Right ventricle myocardium superior (tissue), 1 donor: ENCODE measurements around the gene MYZAP. TPM values are rescaled to one million over a fixed set of nuclear protein-coding genes. Genes with fewer than 3 reads are reported as not detected.

Experiments
- ATAC-seq: fragments of 200-7000 bp; cut with Tn5 transposase; one replicate; pipeline ENCODE4 v1.9.1; 2020; ENCODE audit warnings: mild to moderate bottlenecking; ENCODE audit not compliant: poor library complexity
- DNase-seq: peaks from one replicate; pipeline ENCODE4 v3.0.0-alpha.2; 2020
- intact Hi-C: fragments of 100-400 bp; cut with DNase I; formaldehyde crosslinking; loops from one replicate; pipeline ENCODE4 v1.11.2; 2022
- total RNA-seq: library from RNA; stranded (reverse); fragmentation: NEBNext Ultra II Directional; extraction: Animal tissue kit (Norgen Biotek cat#: 25700); gene quantifications from one replicate; pipeline ENCODE4 v1.2.1, GENCODE V29; 2021
- donor health status: DM: no; HTN: yes; CAD: no; lungs with severe emphysema.

The MYZAP gene
- total RNA-seq, 1 donor from 2014 or later: 966 TPM

DNA sequence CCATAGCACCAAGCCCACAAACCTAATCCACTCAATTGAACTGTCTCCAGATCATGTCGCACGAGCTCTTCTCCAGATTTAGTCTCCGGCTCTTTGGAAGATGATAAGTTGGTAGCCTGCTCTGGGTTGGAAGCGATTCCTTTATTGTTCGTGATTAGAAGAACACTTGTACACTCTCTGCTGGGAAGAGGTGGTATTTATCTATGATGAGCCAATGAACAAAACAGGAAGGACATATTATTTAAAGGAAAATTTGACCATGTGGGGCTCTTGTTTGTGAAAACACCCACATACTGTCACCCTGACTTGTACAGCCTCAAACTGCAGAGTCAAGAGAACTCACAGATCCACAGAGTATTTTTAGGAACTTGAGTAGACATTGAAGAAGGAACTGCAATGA lies 54.4 kb downstream of the MYZAP start:
- ATAC-seq: peak; percentile 58
- intact Hi-C loops: no loop called here

DNA sequence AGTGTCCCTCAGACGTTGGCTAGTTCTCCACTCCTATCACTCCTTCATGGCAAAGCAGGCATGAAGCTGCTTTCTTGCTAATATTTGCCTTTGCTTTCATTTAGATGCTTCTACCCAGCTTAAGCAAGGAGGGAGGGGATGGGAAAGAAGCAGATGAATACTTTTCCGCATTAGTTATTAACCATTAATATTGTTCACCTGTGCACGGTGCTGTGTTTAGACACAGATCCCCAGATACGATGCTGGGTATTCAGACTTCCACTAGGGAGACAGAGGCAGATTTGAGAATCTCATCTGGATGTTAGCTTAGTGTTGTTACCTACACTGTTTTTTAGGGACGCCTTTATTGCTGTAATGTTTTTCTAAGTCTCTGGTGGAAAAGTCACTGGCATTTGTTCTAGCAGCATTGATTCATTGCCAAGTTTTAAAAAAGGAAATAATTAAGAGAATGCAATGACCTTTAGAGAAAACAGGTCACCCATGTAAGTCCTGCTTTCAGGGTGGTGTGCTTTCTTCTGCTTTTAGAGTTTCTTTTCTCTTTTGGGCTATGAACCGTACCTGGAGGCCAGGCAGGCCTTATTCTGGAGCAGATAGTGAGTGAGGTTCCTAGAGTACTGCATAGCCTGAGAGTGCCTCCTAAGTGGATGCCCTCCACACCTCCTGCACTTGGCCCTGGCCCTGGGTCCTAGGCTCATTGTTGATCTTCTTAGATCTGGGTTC lies 55.5 kb downstream of the MYZAP start:
- intact Hi-C loops: no loop called here
- peak; percentile 19 for ATAC-seq
- no peak for DNase-seq

More for the DNA sequence above, 54.4 kb downstream of the MYZAP start:
- no peak for DNase-seq

DNA sequence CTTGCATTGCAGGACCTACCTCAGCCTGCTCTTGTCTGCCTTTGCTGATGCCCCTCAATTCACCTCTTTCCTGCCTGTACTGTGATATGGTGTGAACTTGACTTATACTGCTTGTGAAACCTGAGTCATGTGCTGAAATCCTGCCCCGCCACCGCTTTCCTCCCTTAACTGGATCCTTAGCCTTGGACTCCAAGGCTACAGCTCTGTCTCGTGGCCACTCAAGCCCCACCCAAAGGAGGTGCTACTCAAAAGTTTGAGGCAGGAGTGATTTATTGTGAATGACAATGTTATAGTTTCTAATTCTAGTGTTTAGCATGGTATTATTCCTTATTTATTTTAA lies 56.1 kb downstream of the MYZAP start:
- ATAC-seq: peak; percentile 47
- DNase-seq: no peak
- intact Hi-C loops: no loop called here

DNA sequence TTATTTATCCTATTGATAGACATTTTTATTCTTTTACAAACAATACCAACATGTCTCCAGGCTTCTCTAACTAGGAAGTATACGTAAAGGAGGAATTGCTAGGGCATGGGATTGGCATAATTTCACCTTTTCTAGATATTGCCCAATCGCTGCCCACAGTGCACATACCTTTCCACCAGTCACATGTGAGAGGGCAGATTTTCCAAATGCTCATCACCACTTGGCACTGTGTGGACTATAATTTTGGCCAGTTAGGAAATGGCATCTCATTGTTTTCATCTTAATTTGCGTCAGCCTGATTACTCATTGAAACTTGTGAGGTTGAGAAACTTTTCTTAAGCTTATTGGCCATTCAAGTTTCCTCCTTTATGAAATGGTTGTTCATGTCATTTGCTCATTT lies 57.4 kb downstream of the MYZAP start:
- DNase-seq: no peak

DNA sequence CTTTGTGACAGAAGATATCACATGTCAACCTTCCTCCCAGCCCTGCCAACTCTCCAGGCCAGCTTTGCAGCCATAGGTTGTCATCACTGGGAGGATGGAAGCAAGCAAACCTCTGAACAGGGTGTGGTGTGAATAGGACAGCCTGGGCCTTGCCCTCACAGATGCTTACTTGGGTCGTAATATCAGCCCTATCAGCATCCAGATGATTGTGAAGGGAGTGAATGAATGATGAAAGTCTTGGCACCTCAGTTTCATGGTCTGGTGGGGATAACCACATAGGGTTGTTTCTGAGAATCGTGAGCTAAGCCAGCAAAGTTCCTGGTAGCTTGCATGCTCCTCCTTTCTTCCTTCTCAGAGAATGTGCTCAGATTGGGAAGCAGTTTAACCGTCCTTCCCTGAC lies 59.7 kb downstream of the MYZAP start:
- intact Hi-C loops: no loop called here
- ATAC-seq (peak; percentile 37), DNase-seq (peak; percentile 52)

More for the DNA sequence above, 57.4 kb downstream of the MYZAP start:
- intact Hi-C loops: no loop called here
- ATAC-seq: peak; percentile 16

DNA sequence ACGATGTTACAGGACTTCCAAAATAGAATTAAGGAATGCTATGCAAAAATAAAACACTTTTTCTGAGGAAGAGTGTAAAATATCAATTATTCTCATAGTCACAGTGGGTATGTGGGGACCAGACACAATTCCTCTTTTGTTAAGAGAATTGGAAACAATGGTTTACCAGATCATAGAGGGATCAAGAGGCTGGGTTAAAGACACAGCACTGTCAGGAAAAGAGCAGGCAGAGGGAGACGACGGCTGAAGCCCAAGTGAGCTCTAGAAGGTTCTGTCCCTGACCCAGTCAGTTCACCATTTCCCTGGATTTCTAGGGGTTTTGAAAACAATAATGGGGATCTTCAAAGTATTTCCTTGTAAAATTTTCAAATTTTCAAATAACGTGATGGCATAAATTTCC lies 60.8 kb downstream of the MYZAP start:
- ATAC-seq: no peak
- intact Hi-C loops: no loop called here
- DNase-seq: no peak

DNA sequence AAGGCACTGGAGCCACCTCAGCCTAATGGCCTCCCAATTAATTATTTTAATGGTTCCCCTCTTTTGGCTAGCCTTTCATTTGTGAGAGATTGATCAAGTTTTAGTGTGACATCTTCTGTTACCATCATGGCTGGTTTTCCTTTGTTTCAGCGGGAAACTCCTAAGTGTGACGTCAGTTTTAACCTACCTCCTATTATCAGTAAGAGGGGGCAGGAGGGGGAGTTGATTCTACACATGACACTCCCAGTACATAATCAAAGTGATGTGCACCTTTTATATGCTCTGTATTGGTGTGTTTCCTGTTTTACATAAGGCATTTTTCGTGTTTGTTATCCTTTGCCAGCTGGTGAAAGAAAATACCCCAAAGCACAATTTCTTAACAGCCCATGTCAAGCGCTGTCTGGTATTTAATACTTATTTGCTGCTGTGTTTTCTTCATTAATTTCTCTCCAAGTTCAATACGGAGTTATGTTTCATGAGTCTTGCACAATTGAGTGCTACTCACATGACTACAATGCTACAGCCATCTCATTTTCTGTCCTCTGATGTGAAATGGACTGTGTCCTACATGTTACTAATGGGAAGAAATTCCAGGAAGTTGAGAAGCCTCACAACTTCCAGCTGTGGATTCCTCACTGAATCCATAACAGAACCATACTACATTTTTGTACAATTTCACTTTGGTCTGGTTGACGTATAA lies 62.6 kb downstream of the MYZAP start:
- ATAC-seq (peak; percentile 20), DNase-seq (no peak)
- intact Hi-C loops: no loop called here

DNA sequence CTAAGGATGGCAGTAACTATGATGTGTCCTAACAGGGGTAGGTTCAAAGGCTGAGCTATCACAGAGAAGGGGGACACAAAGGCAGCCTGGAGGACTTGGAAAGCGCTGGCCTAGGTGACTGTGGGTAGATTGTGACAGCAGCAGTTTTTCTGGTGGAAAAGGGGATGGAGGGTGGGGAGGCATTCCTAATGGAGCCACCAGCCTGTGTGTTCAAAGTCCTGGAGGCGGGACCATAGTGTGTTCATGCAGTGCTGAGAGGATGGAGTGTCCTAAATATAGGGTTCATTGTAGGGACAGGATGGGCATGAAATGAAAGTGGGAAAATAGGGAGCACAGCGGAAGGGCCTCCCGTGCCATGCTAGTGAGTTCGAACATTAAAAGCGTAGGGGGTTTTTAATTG lies 63.3 kb downstream of the MYZAP start:
- DNase-seq (no peak), ATAC-seq (peak; percentile 23)
- intact Hi-C loops: no loop called here

DNA sequence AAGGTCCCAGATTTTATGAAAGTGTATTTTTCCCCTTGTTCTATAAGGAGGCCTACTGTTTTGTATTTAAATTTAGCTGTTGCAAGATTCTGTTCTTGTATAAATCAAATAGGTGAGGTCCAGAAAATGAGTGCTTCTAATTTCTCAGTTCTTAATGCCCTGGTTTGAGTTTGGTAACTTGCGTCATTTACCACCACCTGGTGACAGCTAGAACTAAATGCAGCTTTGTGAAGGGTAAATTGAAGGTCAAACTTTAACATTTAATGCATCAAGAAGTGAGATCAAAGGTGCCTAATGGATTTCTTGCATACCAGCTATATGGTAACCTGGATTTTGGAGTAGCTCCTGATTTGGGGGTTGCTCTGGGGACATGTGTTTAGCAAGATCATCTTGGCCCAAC lies 64.1 kb downstream of the MYZAP start:
- DNase-seq (no peak), ATAC-seq (no peak)
- intact Hi-C loops: no loop called here

DNA sequence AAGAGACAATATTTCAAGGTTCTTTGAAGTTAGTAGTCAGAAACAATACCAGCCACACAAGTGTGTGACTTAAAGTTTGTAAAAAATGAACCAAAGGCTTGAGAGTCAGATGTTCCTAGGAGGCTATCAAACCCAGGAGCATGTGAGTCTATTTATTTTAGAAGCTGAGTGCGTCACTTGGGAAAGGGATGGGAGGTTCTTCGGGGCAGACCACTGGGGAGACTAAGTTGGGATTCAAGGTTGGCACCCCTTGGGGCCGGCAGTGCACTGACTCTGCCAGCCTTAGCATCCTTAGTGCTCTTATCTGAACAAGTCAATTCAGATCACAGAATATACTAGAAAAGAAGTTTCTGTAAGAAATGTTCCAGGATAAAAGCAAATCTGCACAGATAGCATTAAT lies 64.7 kb downstream of the MYZAP start:
- intact Hi-C loops: no loop called here
- ATAC-seq (no peak), DNase-seq (no peak)

DNA sequence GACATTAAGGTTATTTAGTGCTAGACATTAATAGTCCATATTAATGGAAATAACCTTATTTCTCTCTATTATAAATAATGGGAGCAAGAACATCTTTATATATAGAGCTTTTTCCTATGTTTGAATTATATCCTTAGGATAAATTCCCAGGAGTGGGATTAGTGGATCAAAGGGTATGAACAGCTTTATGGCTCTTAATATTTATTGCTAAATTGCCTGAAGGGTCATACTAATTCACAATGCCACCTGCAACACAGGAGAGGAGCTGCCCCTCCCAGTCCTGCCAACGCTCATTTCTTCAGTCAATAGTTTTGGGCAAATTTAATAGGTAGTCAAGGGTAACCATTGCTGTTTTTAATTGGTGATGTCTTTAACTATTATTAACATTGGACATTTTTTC lies 65.9 kb downstream of the MYZAP start:
- ATAC-seq (no peak), DNase-seq (no peak)
- intact Hi-C loops: no loop called here

DNA sequence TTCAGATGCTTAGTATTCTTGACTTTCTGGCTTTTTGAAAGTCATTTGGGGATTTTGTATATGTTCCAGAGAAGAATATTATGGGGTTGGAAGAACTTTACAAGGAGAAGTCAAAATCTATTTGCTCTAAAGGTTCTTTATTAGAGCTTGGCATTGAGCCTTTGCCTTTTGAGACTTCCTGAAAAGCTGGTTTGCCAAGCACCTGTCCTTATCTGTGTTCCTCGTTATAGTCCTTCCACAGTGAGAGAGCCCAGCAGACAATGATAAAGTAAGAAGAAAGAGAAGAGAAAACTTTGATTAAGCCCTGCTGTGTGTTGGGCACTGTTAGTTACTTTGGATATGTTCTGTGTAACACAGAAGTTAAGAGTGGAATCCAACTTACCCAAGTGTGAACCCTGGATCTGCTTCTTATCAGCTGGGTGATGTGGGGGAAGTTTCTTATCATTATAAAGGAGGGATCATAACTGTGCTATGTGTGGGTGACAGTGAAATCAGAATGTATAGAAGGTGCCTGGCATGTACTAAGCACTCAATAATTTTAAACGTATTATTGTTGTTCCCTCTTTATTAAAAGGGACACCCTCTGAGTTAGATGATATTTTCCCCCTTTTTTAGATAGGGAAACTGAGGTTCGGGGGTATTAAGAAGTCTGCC lies 70.5 kb downstream of the MYZAP start:
- intact Hi-C loops: loop anchor here (10.0 kb wide), 1 partner anchor 203 kb away; no protein-coding TSS in a partner anchor
- DNase-seq (no peak), ATAC-seq (no peak)

DNA sequence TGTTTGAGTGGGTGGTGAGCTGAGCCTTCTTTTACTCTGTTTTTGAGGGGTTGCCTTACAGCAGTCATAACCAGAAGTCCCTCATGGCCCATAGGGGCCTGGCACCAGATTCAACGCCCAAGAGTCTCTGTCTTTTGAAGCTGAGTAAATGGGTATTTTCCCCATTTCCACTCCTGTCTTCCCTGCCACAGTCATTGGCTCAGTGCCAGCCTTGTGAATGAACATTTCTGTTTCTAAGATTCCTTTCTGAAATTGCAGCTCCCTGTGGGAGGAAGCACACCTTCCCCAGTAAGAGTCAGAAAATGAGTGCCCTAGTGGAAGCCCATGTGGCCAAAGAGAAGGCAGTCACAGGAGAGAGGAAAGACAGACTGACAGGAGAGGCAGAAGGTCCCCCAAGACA lies 71.1 kb downstream of the MYZAP start:
- ATAC-seq (no peak), DNase-seq (no peak)
- intact Hi-C loops: loop anchor here (10.0 kb wide), 1 partner anchor 202 kb away; no protein-coding TSS in a partner anchor

DNA sequence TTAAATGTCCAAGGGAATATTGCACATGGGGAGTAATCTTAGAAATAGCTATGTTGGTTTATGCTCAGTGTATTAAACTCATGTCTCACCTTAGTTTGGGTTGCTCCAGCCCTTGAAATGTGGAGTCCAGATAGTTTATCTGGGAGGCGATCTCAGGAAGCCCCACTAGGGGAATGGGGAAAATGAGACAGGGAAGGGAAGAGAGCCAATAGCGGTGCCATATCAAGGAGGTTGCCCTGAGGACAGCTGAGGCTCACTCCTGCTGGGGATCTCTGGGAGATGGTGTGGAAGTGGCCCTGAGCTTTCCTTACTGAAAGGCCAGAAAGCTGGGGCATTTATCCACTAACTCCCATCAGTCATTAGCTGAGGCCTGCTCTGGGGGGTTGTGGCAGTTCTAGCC lies 71.6 kb downstream of the MYZAP start:
- ATAC-seq (no peak), DNase-seq (no peak)
- intact Hi-C loops: loop anchor here (10.0 kb wide), 1 partner anchor 202 kb away; no protein-coding TSS in a partner anchor

DNA sequence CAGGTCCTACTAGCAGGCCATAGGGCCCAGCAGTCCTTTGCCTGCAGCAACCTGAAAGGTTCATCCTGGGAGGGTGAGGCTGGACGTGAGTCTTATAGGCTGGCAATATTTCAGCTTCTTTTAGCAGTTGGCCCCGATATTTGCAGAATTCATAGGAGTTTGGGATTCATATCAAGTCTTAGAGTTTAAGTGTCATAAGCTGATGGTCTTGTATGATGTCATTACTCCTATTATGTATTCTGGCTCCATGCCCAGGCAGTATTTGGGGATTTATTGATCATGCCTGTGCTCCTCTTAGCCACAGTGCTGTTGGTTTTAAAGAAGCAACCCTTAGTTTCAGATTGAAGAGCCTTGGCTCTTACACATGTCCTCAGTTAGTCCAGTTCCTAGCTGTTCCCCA lies 73.5 kb downstream of the MYZAP start:
- intact Hi-C loops: loop anchor here (10.0 kb wide), 1 partner anchor 200 kb away; no protein-coding TSS in a partner anchor
- no peak for DNase-seq
- ATAC-seq: peak; percentile 5

DNA sequence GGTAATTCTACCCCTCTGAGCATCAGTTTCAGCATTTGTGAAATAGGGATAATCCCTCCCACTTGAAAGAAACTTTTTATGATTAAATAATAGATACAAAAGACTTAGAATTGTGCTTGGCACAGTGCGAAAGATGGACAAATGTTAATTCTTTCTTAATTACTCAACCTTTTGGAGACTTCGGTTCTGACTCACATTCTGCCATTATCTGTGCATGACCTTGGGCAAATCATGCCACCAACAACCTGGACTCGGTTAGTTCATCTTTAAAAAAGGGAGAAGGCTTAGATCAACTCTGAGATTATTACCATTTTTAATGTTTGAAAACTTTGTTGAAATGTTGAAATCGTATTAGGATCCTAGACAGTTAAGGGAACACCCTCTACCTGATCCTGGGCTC lies 74.2 kb downstream of the MYZAP start:
- intact Hi-C loops: loop anchor here (10.0 kb wide), 1 partner anchor 199 kb away; no protein-coding TSS in a partner anchor
- ATAC-seq (no peak), DNase-seq (no peak)

DNA sequence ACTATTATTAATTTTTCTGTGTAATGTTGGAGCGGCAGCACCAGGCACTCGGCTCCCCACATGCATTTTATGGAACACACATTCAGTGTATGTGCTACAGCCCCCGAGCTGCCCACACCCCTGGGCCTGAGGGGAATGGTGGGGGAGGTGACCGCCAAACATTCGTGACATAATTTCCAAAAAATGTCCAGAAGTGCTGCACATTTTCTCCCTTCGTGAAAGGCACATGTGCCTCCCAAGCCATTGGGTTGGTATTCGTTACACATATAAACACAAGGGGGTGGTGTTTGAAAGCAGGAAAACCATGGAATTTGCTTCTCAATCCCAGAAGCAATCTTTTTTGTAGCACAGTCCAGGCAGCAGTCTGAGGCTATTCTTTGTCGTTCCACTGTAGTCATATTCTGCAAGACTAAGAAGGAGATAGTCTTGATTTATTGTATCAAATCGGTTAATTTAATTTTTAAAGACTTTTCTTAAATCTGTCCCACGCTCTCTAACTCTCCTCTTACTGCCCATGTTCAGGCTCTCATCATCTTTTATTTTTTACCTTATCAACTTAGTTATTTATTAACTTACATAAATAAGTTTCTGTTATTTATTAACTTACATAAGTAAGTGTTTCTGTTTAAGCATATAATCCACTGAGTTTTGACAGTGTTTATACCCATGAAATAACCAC lies 75.6 kb downstream of the MYZAP start:
- ATAC-seq (peak; percentile 63), DNase-seq (no peak)
- intact Hi-C loops: loop anchor here (10.0 kb wide), 1 partner anchor 197 kb away; no protein-coding TSS in a partner anchor

DNA sequence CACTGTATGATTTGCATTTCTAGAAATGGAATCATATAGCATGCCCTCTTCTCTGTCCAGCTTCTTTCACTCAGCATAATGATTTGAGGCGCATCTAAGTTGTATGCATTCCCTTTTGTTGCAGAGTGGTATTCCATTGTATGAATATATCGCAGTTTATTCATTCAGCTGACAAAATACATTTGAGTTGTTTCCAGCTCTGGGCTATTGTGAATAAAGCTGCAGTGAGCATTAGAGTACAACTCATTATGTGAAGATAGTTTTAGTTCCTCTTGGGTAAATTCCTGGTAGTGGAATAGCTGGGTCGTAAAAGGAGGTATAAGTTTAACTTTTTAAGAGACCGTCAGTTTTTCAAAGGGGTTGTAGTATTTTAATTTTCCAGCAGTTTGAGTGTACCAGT lies 76.3 kb downstream of the MYZAP start:
- ATAC-seq: no peak
- intact Hi-C loops: loop anchor here (10.0 kb wide), 1 partner anchor 197 kb away; no protein-coding TSS in a partner anchor
- no peak for DNase-seq

DNA sequence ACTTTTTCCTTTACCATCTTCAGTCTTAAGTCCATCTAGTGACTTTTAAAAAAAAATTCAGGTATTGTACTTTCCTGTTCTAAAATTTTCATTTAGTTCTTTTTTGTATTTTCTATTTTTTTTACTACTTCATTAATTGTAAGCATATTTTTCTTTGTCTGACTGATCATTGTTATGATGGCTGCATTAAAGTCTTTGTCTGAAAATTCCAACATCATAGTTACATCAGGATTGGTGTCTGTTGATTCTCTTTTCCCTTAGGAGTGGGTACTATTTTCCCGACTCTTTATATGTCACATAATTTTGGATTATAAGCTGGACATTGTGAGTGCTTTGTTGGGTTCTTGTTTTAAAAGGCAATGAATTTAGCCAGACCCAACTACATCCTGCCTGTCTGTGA lies 79.9 kb downstream of the MYZAP start:
- no peak for ATAC-seq
- no peak for DNase-seq
- intact Hi-C loops: no loop called here
